Erythroblast (primary cell): ENCODE measurements around the gene DPP9.

ENCODE experiments used
- GATA1 ChIP-seq: IDR thresholded peaks from 2 replicates; pipeline ENCODE4 v1.6.1; 2011; ENCODE audit warnings: low read depth, mild to moderate bottlenecking, control low read depth, low read length, moderate library complexity
- POLR2A ChIP-seq: IDR thresholded peaks from 2 replicates; pipeline ENCODE4 v1.6.1; 2011; ENCODE audit warnings: mild to moderate bottlenecking, low read length

GRCh38 chr19:4707322-4707721 is 16.3 kb downstream of the DPP9 start:
- TF ChIP-seq POLR2A: no peak
- TF ChIP-seq GATA1: no peak
